AG09319 (cell line): ENCODE results near the gene PANK3.

Source experiments
- DNase-seq: peaks from one replicate; pipeline ENCODE4 v3.0.0-alpha.2; 2010; ENCODE audit warnings: low read depth; ENCODE audit errors: extremely low read depth
- TF ChIP-seq, protein P1 (sequence below): IDR thresholded peaks from 2 replicates; pipeline ENCODE4 v1.5.1; 2011; ENCODE audit warnings: low read depth, mild to moderate bottlenecking, inconsistent platforms, low read length, moderate library complexity

The PANK3 gene

DNA sequence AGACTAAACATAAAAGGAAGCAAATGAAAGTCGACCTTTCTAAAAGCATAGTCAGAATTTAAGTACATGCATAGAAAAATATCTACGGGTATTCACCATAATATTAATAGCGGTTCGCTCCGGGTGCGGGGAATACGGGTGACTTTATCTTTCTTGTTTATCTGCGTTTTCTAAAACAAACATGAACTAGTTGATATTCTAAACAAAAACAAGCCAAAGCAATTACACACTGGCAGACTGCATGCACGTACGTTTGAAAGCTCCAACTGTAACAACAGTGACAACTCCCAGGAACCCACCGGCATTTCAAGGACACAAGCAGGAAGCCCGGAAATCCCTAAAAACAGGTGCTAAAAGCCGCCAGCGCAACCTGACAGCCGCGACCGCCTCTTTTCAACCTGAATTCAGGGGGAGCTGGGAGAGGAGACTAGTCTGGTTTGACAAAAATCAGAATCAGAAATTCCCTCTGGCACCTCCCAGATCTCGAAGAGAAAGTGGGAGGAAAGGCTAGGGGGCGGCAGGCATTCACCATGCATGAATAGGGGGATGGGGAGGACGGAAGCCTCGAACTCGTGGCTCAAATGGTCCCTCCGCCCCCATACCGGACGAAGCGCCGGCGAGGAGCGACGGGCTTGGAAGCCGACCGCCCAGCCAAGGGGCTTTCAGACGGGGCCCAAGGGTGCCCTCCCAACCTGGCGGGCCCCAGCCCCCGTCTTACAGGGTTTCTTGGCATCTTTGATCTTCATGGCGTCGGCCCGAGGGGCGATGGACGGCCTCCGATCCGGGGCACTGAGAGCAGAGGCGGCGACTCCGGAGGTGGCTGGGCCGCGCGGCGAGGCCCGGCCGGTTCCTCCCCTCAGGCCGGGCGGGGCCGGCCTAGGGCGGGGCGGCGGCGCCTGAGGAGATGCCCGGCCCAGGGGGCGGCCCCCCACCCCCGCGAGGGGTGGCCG, at the start of gene PANK3:
PANK3 (minus strand) TSS at position 831 of the 950 bp plus-strand sequence; CDS start at position 746, 85 bp downstream.
- no peak for DNase-seq
- TF ChIP-seq, protein P1, sequence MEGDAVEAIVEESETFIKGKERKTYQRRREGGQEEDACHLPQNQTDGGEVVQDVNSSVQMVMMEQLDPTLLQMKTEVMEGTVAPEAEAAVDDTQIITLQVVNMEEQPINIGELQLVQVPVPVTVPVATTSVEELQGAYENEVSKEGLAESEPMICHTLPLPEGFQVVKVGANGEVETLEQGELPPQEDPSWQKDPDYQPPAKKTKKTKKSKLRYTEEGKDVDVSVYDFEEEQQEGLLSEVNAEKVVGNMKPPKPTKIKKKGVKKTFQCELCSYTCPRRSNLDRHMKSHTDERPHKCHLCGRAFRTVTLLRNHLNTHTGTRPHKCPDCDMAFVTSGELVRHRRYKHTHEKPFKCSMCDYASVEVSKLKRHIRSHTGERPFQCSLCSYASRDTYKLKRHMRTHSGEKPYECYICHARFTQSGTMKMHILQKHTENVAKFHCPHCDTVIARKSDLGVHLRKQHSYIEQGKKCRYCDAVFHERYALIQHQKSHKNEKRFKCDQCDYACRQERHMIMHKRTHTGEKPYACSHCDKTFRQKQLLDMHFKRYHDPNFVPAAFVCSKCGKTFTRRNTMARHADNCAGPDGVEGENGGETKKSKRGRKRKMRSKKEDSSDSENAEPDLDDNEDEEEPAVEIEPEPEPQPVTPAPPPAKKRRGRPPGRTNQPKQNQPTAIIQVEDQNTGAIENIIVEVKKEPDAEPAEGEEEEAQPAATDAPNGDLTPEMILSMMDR, result no peak

DNA sequence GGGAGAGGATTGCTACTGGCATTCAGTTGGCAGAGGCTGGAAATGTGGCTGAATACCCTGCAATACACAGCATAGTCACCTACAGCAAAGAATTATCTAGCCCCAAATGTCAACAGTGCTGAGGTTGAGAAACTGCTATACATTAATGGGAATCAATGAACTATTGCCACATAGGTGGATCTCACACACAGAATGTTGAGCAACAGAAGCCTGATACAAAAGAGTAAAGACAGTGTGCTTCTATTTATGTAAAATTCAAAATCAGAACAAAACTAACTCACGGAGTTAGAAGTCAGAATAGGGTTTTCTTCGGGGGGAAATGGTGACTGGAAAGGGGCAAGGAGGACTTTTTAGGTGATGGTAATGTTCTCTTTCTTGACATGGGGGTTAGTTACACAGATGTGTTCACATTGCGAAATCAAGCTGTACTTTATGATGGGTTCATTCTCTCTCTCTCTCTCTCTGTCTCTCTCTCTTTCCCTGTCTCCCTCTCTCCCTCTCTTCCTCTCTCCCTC, 45.7 kb upstream of the PANK3 start:
- DNase-seq, result no peak
- TF ChIP-seq, protein P1, result no peak

DNA sequence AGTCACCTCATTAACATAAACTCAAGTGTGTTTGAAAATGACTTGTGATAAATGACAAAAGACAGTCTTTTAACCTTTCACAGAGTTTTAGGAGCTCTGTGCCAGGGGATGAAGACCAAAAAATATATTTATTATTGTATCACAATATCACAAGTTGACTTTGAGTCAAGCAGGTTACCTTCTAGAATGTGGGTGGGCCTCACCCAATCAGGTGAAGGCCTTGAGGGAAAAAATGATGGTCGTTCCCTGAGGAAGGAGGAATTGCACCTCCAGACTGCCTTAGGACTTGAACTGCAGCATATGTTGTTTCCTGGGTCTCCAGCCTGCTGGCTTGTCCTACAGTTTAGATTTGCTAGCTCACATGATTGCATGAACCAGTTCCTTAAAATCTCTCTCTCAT, 41.6 kb upstream of the PANK3 start:
- TF ChIP-seq, protein P1, result no peak
- DNase-seq, result no peak

DNA sequence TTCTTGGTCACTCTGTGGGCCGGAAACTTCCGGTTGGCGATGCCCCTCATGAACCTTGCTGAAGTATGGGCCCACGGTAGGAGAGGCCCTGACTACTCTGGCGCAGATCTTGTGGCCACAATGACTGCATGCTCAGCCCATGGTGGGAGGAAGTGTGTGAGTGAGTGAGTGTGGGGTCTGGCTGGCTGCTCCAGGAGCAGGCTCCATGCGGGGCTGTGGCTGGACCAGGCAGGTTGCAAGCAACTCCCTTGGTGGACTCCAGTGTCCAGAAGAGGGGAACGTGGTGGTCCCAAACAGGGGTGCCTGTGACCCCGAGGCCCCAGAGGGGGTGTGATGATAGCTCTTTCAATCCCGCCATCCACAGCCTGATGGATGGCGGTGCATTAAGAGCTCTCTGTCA, 35.5 kb upstream of the PANK3 start:
- TF ChIP-seq, protein P1, result no peak
- no peak for DNase-seq

DNA sequence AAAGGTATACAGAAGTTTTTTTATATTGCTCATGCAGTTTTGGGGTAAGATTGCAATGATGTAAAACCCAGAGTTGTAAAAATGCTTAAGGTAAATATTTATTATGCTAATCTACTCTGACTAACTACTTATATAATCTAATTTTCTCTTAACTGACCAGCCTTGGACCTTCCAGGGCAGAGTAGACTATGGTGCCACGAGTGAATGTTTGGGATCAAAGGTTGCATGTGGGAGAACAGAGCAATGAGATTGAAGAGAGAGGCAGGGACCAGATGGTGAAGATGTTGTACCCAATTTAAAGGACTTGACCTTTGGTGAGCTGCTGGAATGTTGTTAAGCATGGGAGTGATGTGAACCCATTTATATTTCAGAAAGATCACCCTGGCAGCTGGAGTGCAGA, 34.8 kb upstream of the PANK3 start:
- TF ChIP-seq, protein P1, result no peak
- no peak for DNase-seq

DNA sequence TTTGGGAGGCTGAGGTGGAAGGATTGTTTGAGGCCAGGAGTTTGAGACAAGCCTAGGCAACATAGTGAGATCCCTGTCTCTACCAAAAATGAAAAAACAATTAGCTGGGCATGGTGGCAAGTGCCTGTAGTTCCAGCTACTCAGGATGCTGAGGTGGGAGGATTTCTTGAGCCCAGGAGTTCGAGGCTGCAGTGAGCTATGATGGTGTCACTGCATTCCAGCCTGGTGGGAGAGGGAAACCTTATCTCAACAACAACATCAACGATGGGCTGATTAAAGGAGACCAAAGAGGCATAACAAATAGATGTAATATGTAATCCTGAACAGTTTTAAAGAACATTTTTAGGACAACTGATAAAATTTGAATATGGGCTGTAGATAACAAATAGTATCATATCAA, 34.2 kb upstream of the PANK3 start:
- DNase-seq, result no peak
- TF ChIP-seq, protein P1, result no peak

- DNase-seq, result no peak
- TF ChIP-seq, protein P1, result no peak
Observed at GRCh38 chr5:168612996-168613395, 33.8 kb upstream of the PANK3 start.
